SKM-1 (cell line): ENCODE data around the gene PPIL1.
"Not testable (repeated sequence)": the region's sequence is repeated elsewhere in the genome, so short reads cannot be mapped to it uniquely, and the experiment has no call there.

Experiments
- DNase-seq: peaks from one replicate; lab custom pipeline; 2025; ENCODE audit not compliant: unreplicated experiment; lab: John Stamatoyannopoulos, UW

Gene PPIL1

DNA sequence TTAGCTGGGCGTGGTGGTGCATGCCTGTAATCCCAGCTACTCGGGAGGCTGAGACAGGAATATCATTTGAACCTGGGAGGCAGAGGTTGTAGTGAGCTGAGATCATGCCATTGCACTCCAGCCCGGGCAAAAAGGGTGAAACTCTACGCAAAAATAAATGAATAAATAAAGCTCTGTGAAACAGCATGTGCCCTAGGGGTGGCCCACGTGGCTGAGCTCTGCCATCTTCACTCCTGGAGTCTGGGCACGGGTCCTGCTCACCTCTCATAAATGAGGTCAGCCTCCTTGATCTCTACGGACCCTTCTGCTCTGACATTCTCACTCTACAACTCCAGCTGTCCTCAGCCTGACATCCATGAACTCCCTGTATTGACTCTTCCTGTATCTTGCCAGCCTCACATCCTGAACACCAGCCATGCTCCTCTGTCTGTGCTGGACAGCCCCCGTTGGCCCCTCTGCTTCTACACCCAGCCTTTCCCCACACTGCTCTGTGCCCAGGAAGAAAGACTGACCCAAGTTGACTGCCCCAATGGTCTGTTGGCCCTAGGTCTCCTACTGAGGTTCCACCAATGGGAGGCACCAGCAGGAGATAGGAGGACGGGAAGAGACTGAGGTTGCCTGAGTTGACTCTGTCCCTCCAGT is 57.3 kb downstream of the PPIL1 start:
- no peak for DNase-seq

DNA sequence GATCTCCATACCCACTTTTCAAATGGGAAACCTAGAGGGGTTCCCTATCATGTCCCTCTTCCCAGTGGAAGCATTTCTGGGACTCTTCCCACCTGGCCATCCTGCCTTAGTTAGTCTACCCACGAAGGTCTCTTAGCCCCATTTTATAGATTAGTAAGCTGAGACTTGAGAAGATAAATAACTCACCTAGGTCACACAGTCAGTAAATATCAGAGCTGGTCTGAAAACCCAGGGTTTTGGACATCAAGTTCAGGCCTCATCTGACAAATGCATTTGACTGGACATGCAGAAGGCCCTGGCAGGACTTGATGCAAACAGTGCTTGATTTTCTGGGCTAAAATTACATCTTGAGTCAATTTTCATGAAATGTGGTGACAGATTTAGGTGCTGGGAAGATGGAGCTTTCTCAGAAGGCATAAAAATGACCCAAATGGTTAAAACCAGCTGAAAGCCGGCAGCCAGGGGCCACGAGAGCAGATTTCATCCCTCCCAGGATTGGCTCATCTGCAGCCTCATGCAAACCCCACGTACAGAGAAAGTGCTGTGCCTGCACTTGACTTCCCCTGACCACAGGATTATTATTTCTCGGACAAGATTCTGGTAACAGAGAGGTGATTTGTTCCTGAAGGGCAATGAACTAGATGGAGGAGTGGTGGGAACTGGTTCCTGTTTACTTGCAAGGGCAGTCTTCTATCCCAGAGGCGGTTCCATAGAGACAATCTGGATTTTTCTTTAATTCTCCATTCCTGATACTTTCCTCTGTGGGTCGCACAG is 58.5 kb downstream of the PPIL1 start:
- DNase-seq, result no peak

DNA sequence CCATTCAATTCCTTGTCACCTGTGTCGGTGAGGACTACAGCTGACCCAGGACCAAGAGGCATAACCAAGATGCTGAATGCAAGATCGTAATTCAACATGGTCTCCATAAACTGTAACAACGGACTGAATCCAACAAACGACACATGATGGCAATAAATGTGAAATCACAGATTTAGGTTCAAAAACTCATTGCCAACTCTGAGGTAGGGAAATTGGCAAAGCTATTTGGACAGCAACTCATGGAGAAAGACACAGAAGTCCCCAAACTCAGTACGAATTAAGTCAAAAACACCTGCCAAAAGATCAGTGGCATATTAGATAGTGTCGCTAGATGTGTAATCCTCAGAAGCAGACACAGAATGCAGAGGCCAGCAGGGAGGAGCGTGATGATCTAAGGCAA is 60.4 kb downstream of the PPIL1 start:
- no peak for DNase-seq

DNA sequence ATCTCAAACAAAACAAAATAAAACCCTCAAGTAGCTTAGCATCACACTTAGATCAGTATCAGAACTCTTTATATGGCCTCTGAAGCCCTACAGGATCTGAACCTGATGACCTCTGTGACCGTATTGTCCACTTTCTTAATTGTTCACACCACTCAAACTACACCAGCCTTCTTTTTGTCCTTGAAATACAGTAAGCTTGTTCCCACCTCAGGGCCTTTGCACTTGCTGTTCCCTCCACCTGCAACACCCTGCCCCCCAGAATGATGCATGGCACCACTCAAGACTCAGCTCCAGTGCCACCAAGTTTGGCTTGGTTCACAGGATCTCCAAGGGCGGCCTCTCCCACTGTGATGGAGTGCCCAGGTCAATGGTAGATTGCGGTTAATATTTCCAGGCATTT is 61.1 kb downstream of the PPIL1 start:
- DNase-seq, result no peak

DNA sequence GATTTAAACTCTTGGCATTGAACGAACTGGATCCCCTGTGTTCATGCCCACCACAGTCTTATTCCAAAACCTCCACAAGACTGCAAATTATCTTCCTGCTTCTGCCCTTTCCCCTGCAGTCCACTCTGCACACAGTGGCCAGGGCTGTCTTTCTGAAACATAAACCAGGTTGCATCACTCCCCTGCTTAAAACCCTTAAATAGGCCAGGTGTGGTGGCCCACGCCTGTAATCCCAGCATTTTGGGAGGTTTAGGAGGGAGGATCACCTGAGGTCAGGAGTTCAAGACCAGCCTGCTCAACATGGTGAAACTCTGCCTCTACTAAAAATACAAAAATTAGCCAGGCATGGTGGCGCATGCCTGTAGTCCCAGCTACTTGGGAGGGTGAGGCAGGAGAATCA is 61.6 kb downstream of the PPIL1 start:
- not testable (repeated sequence) for DNase-seq

DNA sequence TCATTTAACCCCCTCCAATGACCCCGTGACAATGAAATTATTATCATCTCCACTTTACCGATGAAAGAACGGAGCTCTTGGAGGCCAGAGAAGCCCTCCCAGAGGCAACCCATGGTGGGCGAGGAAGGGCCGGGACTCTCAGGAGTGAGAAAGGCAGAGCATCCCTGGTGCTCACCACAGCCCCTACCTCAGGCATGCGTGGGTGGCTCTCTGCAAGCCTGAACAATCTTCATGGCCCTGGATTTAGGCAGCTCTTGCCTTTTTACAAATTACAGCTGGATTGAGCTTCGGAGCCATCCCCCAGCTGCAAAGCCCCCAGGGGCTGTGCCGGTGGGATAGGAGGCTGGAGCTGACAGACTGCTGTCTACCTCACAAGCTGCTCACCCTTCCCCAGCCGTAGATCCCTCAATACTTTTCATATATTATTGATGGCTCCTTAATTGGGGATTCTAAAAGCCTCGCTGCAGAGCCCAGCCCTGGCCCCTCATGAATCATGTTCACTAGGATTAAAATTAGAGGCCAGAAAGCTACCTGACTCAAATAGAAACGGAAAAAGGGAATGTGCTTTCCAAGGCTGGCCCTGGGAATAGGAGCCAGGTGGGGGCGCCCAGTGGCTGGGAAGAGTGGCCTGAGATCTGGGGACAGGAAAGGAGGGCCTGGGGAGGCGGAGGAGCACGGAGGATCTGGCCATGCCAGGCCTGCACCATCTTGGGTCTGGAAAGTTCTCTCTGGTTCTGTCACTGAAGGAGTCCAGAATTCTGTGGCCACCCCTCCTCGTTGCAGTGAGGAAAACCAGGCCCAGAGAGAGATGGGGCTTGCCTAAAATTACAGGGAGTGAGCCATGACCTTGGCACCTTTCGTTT is 64.4 kb downstream of the PPIL1 start:
- DNase-seq, result no peak

DNA sequence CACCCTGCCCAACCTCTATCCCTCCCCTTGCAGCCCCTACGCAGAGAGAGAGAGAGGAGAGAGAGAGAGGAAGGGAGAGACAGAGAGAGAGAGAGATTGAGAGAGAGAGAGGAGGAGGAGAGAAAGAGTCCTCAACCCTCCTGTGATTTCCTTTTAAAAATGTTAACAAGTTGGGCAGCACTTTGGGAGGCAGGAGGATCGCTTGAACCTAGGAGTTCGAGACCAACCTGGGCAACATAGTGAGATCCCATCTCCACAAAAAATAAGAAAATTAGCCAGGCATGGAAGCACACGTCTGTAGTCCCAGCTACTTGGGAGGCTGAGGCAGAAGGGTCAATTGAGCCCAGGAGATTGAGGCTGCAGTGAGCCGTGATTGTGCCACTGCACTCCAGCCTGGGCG is 65.4 kb downstream of the PPIL1 start:
- no peak for DNase-seq

DNA sequence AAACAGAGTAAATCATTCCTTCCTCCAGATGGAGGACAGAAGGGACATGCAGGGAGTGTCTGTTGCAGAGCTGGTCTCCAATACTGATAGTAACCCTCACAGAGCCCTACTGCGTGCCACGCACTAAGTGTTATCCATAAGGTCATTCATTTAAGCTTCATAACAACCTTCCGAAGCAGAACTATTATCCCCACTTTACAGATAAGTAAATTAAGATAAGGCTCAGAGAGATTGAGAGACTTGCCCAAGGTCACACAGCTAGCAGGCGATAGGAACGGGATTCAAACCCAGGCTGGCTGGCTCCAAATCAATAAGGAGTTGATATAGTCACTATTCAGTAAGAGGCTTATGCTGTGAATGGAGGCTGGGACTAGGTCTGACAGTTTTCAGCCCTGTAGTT is 66.0 kb downstream of the PPIL1 start:
- no peak for DNase-seq

DNA sequence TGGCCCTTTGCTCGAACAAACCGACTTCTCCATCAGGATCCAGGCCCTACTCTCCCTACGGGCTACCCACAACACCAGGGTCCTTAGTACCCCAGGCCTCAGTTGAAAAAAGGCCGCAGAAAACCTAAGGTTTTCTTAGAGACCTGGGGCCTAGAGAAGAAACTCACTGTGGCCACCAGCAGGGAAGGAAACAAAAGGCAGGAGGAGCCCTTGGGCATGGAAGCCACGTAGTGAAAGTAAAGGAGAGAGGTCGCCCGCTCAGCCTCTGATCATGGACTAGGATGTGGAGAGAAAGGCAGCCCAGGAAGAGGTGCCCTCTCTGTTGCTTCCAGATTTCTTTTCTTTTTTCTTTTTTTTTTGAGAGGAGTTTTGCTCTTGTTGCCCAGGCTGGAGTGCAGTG is 66.9 kb downstream of the PPIL1 start:
- DNase-seq, result no peak

DNA sequence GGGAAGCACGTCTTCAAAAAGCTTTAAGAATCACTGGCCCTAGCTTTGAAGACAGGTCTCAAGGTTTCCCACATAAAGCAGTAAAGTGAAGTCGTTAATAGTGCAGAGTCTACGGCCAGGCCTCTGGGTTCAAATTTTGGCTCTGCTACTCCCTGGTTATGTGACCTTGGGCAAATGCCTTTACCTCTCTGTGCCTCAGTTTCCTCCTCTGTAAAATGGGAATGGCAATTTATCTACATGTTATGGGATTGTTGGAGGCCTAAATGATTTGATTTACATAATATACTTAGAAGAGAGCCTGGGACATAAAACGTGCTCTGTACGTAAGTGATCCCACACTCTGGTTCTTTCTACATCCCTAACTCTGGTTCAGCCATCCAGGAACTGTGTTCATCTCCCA is 67.5 kb downstream of the PPIL1 start:
- no peak for DNase-seq

DNA sequence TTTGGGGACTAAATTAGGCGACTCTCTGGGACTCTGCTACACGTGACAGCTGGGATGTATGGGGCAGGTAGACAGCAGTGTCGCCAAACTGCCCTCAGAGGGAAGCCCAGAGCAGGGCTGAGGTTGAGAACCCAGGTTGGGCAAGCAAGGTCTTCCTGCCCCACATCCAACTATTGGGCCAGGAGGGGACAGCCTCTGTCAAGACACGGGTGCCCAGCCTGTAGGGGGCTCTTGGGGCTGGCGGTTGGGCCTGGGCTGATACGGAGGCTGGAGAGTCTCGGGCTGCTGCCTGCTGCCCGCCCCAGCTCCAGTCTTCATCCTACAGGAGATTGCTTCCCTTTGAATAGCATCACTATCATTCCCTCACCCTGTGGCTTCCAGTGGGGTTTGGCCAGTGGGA is 68.7 kb downstream of the PPIL1 start:
- no peak for DNase-seq

DNA sequence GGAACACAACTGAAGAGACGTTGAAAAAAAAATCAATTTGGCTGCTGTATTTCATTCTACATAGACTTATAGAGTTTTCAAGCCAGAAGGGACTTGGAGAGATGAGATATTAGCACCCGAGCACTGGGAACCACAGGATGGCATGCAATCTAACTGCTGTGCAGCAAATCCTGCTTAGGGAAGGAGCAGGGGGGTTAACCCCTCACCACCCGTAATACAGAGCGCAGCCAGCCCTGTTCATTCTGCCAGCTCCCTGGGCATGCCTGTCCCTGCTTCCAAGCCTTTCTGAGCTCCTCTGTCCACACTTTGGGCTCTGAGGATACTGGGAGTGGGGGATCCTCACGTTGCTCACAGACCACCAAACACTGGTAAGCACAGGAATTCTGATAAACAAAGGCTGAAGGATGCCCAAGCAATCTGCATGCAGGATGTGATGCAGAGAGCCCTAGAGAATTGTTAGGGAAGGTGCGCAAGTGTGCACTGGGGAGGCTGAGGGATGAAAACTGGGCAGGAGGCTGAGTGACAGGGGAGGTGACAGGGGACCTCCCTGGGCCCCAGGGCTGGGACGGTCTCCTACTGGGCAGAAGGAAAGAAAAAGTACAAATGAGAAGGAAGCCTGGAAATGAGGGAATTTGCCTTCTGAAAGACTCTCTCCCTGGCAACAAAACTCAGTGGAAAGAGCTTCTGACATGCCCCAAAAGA is 69.4 kb downstream of the PPIL1 start:
- no peak for DNase-seq
